Stimulated activated CD4-positive, alpha-beta T cell treated with anti-CD3 and anti-CD28 coated beads, Interleukin-2, amount 100 ng/mL, for 48 hours (primary cell): ENCODE data around the gene SMAP1.
"Not testable (repeated sequence)": the region's sequence is repeated elsewhere in the genome, so short reads cannot be mapped to it uniquely, and the experiment has no call there.

Source experiments
- DNase-seq, 2 donors: peaks; one replicate each; pipeline ENCODE4 v3.0.0-alpha.2; 2020

SMAP1 gene

DNA sequence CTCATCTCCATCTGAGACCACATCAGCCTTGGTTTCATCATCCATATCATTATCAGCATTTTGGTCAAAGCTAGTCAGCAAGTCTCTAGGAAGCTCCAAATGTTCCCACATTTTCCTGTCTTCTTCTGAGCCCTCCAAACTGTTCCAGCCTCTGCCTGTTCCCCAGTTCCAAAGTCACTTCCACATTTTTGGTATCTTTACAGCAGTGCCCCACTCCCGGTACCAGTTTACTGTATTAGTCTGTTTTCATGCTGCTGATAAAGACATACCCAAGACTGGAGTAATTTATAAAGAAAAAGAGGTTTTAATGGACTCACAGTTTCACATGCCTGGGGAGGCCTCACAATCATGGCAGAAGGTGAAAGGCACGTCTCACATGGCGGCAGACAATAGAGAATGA lies 74.8 kb downstream of the SMAP1 start:
- DNase-seq = not testable (repeated sequence)

- no peak for DNase-seq
Observed at GRCh38 chr6:70753870-70754380, 86.2 kb downstream of the SMAP1 start.

- no peak for DNase-seq
Observed at GRCh38 chr6:70758883-70759282, 91.2 kb downstream of the SMAP1 start.

GRCh38 chr6:70763754-70764510 lies 96.2 kb downstream of the SMAP1 start:
- DNase-seq = no peak

DNA sequence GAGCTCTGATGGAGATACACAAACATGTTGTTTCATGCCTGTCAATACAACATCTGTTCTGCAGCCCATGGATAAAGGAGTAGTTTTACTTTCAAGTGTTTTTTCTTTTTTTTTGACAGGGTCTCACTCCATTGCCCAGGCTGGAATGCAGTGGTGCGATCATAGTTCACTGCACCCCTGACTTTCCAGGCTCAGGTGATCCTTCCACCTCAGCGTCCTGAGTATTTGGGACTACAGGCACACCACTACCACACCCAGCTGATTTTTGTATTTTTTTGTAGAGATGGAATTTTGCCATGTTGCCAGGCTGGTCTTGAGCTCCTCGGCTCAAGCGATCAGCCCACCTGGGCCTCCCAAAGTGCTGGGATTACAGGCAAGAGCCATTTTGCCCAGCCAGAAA lies 97.0 kb downstream of the SMAP1 start:
- no peak for DNase-seq

GRCh38 chr6:70771351-70771750 lies 103.7 kb downstream of the SMAP1 start:
- DNase-seq = not testable (repeated sequence)

- no peak for DNase-seq
Observed at GRCh38 chr6:70779934-70780333, 112.3 kb downstream of the SMAP1 start.

DNA sequence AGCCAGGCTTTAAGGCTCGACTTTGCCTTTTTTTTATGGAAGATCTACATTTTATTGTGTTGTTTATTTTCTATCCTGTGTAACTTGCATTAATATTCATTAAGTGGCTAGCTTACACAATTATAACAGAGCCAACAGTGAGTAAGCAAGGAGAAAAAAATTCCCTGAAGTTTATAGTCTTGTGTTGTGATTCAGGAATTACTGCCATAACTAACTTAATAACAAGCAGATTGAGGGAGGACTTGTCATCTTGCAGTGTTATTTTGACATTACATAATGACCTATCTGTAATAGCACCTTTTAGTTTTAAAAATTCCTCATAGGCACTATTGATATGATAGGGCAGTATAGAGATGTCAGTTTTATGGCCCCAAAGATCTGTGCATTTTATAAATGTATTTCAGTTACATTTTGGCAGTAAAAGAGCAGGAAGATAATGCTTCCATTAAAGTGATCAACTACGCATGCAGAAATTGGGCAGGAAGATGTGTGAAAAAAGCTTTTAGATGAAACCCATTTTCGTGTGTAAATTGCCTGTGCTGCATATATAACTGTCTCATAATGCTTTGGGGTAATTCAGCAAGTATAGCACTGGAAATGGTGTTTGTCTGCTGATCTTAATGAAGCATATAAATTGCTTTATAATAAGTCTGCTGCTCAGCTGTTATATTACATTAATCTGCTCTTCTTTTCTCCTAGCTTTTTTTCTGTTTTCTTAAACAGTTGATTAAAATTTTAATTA lies 123.0 kb downstream of the SMAP1 start:
- no peak for DNase-seq

GRCh38 chr6:70797625-70798024 lies 129.9 kb downstream of the SMAP1 start:
- DNase-seq = no peak

DNA sequence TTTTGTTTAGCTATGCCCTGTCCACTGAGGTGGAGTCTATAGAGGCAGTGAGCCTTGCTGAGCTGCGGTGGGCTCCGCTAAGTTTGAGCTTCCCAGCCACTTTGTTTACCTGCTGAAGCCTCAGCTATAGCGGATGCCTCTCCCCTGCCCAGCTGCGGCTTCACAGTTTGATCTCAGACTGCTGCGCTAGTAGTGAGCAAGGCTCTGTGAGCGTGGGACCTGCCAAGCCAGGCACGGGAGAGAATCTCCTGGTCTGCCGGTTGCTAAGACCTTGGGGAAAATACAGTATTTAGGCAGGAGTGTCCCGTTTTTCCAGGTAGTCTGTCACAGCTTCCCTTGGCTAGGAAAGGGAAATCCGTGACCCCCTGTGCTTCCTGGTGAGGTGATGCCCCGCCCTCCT lies 138.4 kb downstream of the SMAP1 start:
- no peak for DNase-seq

- DNase-seq = no peak
Observed at GRCh38 chr6:70811788-70812187, 144.1 kb downstream of the SMAP1 start.

GRCh38 chr6:70813885-70814284 lies 146.2 kb downstream of the SMAP1 start:
- DNase-seq = no peak

GRCh38 chr6:70819646-70820045 lies 152.0 kb downstream of the SMAP1 start:
- no peak for DNase-seq

DNA sequence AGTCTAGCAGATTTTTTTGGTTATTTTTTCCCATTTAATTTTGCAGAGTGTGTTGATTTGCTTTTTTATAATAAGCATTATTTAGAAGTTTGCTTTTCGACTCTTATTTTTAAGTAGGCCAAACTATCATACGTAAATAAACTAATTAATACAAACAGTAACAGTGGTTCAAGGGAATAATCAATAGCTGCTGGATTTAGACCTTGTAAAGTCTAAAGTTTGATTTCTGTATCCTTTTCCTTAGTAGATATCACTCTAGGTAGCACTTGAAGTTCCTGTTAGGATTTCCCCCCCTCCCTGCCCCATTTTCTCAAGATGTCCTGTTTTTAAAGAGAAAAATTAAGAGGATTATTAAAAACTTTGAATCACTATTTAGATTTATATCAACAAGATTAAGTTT lies 153.1 kb downstream of the SMAP1 start:
- no peak for DNase-seq

DNA sequence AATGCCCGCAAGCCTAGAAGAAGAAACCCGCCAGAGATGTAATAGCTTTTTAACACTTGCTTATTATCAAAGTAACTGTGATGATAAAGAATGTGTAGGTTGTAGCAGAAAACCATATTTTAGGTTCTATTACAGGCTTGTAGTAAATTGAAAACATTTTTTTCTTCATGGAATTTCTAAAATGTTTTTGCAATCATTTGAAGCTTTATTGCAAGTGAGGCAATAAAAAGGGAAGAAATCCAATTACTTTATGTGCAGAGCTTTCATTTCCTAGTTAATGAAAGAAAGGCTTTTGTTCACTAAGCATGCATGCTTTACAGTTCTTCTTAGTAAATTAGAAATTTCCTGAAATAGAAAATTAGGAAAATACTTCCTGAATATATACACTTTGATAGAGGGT lies 154.1 kb downstream of the SMAP1 start:
- DNase-seq = no peak

DNA sequence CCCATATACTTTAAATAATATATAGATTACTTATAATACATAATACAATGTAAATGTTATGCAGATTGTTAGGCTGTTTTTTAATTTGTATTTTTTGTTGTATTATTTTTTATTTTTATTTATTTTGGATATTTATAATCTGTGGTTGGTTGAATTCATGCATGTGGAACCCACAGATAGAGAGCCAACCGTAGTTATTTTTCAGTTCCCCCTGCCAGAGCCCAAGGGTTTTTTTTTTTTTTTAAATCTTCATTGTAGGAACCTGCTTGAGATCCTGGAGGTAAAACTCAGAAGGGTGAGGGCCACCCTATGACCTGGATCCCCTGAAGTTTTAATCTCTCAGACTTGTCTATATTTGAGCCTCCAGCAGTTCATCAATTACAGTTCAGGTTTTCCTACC lies 156.0 kb downstream of the SMAP1 start:
- no peak for DNase-seq

DNA sequence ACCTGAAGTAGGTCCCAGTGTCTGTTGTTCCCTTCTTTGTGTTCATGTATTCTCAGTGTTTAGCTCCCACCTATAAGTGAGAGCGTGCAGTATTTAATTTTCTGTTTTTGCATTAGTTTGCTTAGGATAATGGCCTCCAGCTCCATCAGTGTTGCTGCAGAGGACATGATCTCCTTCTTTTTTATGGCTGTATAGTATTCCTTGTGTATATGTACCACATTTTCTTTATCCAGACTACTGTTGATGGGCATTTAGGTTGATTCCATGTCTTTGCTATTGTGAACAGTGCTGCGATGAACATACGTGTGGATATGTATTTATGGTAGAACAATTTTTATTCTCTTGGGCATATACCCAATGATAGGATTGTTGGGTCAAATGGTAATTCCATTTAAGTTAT lies 163.7 kb downstream of the SMAP1 start:
- no peak for DNase-seq

DNA sequence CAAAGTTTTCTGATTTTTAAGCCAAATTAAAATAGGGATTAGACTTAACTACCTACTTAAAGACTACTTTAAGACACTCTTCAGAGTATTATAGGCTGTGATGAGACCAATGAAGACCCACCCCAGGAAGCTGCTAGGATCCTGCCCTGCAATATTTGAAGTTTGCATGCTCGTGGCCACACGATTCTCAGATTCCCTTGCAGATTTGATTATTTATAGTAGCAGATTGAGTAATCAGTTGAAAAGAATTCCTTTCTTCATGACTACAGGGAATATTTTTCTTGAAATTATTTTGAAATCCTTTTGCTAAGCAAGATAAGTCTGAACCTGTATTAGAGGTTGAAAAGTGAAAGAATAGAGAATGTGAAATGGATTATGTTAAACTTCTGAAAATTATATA lies 166.8 kb downstream of the SMAP1 start:
- no peak for DNase-seq

GRCh38 chr6:70838907-70839285 lies 171.2 kb downstream of the SMAP1 start:
- DNase-seq = no peak

DNA sequence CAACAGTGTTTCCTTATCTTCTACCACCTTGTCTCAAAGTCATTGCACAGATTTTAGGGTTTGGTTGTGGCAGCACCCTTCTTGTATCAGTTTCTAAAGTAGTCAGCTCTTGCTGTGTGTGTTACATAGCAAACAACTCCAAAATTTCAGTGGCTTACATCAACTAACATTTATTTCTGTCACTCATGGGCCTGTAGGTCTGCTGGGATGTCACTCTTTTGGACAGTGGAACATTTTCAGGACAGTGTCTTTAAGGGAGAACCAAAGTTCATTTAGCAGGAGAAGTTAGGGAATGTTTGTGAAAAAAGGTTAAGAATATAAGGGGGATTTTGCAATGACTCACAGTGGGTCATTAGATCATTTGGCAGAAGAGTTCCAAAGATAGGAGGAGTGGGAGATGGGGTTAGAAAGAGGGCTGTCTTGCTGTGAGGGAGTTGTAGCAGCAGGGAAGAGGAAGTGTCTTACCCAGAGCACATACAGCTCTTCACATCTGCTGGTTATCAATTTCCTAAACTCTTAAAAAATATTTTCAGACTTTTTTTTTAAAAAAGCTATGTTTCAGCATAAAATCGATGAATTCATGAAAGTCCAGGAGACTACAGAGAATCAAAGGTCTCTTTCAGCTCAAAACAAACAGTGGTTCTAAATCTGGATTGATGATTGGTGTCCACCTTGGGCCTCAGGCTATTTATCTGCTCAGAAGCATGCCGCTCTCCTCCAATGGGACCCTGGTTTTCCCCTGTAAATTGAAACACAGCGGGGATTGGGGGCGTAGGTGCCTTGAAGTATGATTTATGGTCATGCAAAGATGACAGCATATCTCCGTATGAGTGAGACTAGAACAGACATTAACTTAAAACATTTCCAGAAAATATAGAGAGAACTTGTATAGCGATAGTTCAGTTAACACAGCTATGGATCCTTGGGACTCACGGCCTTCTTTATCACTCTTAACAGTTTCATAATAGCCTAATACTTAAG lies 171.9 kb downstream of the SMAP1 start:
- DNase-seq = no peak

DNA sequence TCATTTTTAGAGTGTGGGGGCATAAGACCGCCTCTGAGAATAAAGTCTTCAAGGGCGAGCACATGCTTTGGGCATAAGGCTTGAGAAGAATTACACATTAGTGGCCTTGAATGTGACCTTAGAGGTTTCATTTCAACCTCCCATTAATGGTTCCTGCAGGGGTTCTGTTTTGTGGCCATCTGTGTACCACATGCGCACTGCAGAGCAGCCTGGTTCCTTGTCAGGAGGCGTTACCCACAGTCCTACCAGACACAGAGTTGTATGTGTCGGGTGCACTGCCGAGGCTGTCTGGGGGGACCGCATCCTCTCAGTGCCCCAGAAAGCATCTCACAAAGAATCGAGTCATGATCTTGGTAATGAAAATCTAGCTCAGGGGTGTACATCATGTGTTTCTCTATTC lies 173.4 kb downstream of the SMAP1 start:
- no peak for DNase-seq

DNA sequence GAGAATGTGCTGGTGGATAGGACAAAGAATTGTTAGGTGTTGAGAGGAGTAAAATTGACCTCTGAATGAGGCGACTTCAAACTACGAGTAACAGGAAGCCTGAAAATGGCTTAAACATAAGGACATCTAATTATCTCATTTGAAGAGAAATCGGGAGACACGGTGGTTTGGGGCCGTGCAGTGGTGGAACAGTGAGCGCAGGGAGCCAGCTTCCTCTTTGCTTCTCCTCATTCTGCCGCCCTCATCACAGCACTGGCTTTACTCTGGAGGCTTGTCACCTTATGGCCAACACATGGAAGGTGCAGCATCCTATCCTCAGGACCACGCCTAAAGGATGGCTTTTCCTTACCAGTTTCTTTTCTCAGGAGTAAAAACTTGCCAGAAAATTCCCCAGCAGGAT lies 174.9 kb downstream of the SMAP1 start:
- DNase-seq = no peak

DNA sequence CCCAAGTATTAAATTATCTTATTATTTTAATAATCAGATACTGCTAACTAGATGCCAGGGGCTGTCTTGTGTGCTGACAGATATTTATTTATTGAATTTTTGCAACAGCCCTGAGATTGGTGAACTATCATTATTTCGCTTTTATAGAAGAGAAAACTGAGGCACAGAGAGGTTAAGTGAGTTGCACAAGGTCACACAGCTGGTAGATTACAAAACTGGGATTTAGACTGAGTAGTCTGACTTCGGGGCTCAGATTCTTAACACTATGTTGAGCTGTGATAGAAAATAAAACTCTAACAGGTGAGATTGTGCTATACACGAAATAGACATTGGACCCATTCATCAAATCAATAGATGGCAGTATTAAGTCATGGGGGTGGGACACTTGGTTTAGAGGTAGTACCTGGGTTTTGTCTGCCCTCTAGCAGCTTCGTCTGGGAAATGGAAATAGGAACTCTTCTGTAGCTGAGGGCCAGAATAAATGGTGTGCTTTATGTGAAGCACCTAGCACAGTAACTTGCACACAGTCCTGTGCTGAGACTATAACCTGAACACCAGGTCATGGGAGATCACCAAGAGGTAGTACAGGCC lies 175.7 kb downstream of the SMAP1 start:
- DNase-seq = no peak
